HCT116 (cell line): ENCODE measurements around the gene DOCK2. TPM values are rescaled to one million over a fixed set of nuclear protein-coding genes. Genes with fewer than 3 reads are reported as not detected.

Experiments
- ATAC-seq: fragments of 200-7000 bp; cut with Tn5 transposase; 2 replicates; pipeline ENCODE4 v1.9.1; 2020; ENCODE audit warnings: mild to moderate bottlenecking, moderate library complexity
- BruUV-seq: library from RNA; stranded (reverse); fragments of 400-500 nt; replicated peaks from 2 replicates; lab custom pipeline; 2021; lab: Mats Ljungman, UMichigan
- CTCF ChIA-PET: fragments of 300-600 bp; sonication (Branson Sonifier 250); formaldehyde crosslinking; loops from one replicate; lab custom pipeline; 2021; ENCODE audit warnings: antibody characterized with exemption; lab: Charles Lee
- POLR2A ChIA-PET: fragments of 300-600, 350-600 bp; sonication (Branson Sonifier 250); formaldehyde crosslinking; loops from one replicate; lab custom pipeline; 2021; ENCODE audit warnings: antibody characterized with exemption; lab: Charles Lee
- RAD21 ChIA-PET, 2 experiments: fragments of 300-600 bp; sonication (Branson Sonifier 250); formaldehyde crosslinking; loops; one replicate each; lab custom pipeline; 2023; ENCODE audit warnings: low total read pairs in 2 of 2; ENCODE audit not compliant: uncharacterized antibody in 2 of 2, unreplicated experiment in 2 of 2, low non-redundant PET in 1 of 2; lab: Charles Lee
- DNase-seq: peaks from one replicate; pipeline ENCODE4 v3.0.0-alpha.2; 2010; ENCODE audit warnings: low read depth, low spot score
- H2AFZ ChIP-seq: fragments of 200-600 bp; shearing (Covaris generic), sonication (generic); 2 replicates; pipeline ENCODE4 v1.6.1; 2017; ENCODE audit warnings: low read depth, mixed run types, mixed read lengths, antibody characterized with exemption, low read length; ENCODE audit not compliant: poor library complexity, severe bottlenecking
- H3K27ac ChIP-seq: 2 replicates; pipeline ENCODE4 v1.5.1; 2012; ENCODE audit warnings: low read depth, low read length
- H3K27me3 ChIP-seq: fragments of 200-600 bp; sonication (generic); 2 replicates; pipeline ENCODE4 v1.6.1; 2016; ENCODE audit warnings: mixed run types, low read length, mixed read lengths; ENCODE audit not compliant: insufficient read depth
- H3K36me3 ChIP-seq, 2 experiments: fragments of 200-500 bp in 1 of 2; fragments of 200-600 bp in 1 of 2; sonication (Bioruptor generic) in 1 of 2; sonication (generic) in 1 of 2; 2 replicates each; pipeline versions ENCODE4 v1.5.1 to v1.6.1; 2014 to 2016; ENCODE audit warnings: low read length in 2 of 2, inconsistent platforms in 1 of 2, mixed read lengths in 1 of 2, mixed run types in 1 of 2; ENCODE audit not compliant: insufficient read depth in 2 of 2, control insufficient read depth in 1 of 2
- H3K4me1 ChIP-seq, 2 experiments: fragments of 200-600 bp in 1 of 2; sonication (generic) in 1 of 2; 2 replicates each; pipeline versions ENCODE4 v1.5.1 to v1.6.1; 2012 to 2017; ENCODE audit warnings: low read length in 2 of 2, inconsistent platforms in 1 of 2, mild to moderate bottlenecking in 1 of 2, mixed read lengths in 1 of 2, mixed run types in 1 of 2, moderate library complexity in 1 of 2; ENCODE audit not compliant: insufficient read depth in 2 of 2, control insufficient read depth in 1 of 2
- H3K4me2 ChIP-seq: fragments of 200-600 bp; sonication (generic); 2 replicates; pipeline ENCODE4 v1.6.1; 2017; ENCODE audit warnings: mixed run types, low read length, mixed read lengths
- H3K4me3 ChIP-seq, 2 experiments: fragments of 200-600 bp in 1 of 2; sonication (generic) in 1 of 2; replicated peaks in 1 of 2; 2 replicates each; pipeline ENCODE4 v1.5.1; 2011 to 2016; ENCODE audit warnings: low read length in 2 of 2, control low read depth in 1 of 2, low read depth in 1 of 2, mild to moderate bottlenecking in 1 of 2, mixed read lengths in 1 of 2, mixed run types in 1 of 2
- H3K79me2 ChIP-seq: fragments of 200-600 bp; sonication (generic); 2 replicates; pipeline ENCODE4 v1.6.1; 2017; ENCODE audit warnings: mild to moderate bottlenecking, mixed run types, low read length, moderate library complexity, mixed read lengths; ENCODE audit not compliant: insufficient read depth
- H3K9ac ChIP-seq: fragments of 200-600 bp; sonication (generic); 2 replicates; pipeline ENCODE4 v1.6.1; 2016; ENCODE audit warnings: low read length, mixed read lengths
- H3K9me2 ChIP-seq: fragments of 200-600 bp; sonication (generic), shearing (Covaris generic); 2 replicates; pipeline ENCODE4 v1.6.1; 2017; ENCODE audit warnings: mixed run types, mild to moderate bottlenecking, moderate library complexity; ENCODE audit not compliant: insufficient read depth
- H3K9me3 ChIP-seq, 2 experiments: fragments of 200-500 bp in 1 of 2; fragments of 200-600 bp in 1 of 2; sonication (Bioruptor generic) in 1 of 2; sonication (generic) in 1 of 2; 2 replicates each; pipeline ENCODE4 v1.6.1; 2014 to 2017; ENCODE audit warnings: low read length in 2 of 2, mixed read lengths in 2 of 2, inconsistent platforms in 1 of 2, low read depth in 1 of 2, mild to moderate bottlenecking in 1 of 2, mixed run types in 1 of 2, moderate library complexity in 1 of 2; ENCODE audit not compliant: control insufficient read depth in 1 of 2, insufficient read depth in 1 of 2
- H4K20me1 ChIP-seq: fragments of 200-600 bp; sonication (generic), shearing (Covaris generic); 2 replicates; pipeline ENCODE4 v1.6.1; 2017; ENCODE audit warnings: mixed run types, mild to moderate bottlenecking, moderate library complexity; ENCODE audit not compliant: insufficient read depth
- ATF3 ChIP-seq: IDR thresholded peaks from 2 replicates; pipeline ENCODE4 v1.6.1; 2012
- CTCF ChIP-seq, 3 experiments: fragments of 200-600 bp in 1 of 3; sonication (generic) in 1 of 3; IDR thresholded peaks in 2 of 3; conservative IDR thresholded peaks in 1 of 3; 2 replicates each; pipeline ENCODE4 v1.5.1; 2012 to 2017; ENCODE audit warnings: low read depth in 2 of 3, low read length in 2 of 3, antibody characterized with exemption in 1 of 3, borderline replicate concordance in 1 of 3, control low read depth in 1 of 3, mild to moderate bottlenecking in 1 of 3, mixed read lengths in 1 of 3, mixed run types in 1 of 3, moderate library complexity in 1 of 3; ENCODE audit not compliant: insufficient read depth in 1 of 3
- EGR1 ChIP-seq: IDR thresholded peaks from 2 replicates; pipeline ENCODE4 v1.6.1; 2012; ENCODE audit warnings: low read depth
- ELF1 ChIP-seq: IDR thresholded peaks from 2 replicates; pipeline ENCODE4 v1.6.1; 2012; ENCODE audit warnings: low read depth, borderline replicate concordance
- EZH2phosphoT487 ChIP-seq: fragments of 200-600 bp; IDR thresholded peaks from 2 replicates; pipeline ENCODE4 v1.6.1; 2018; ENCODE audit warnings: antibody characterized with exemption, borderline replicate concordance
- FOSL1 ChIP-seq: IDR thresholded peaks from 2 replicates; pipeline ENCODE4 v1.6.1; 2012; ENCODE audit warnings: low read depth
- JUND ChIP-seq: IDR thresholded peaks from 2 replicates; pipeline ENCODE4 v1.6.1; 2012
- POLR2AphosphoS5 ChIP-seq: IDR thresholded peaks from 2 replicates; pipeline ENCODE4 v1.6.1; 2011; ENCODE audit warnings: mild to moderate bottlenecking, low read depth, low read length, moderate library complexity
- RAD21 ChIP-seq: IDR thresholded peaks from 2 replicates; pipeline ENCODE4 v1.6.1; 2012; ENCODE audit warnings: low read depth, mild to moderate bottlenecking
- REST ChIP-seq: IDR thresholded peaks from 2 replicates; pipeline ENCODE4 v1.6.1; 2012; ENCODE audit warnings: low read depth
- SRF ChIP-seq: IDR thresholded peaks from 2 replicates; pipeline ENCODE4 v1.6.1; 2012; ENCODE audit warnings: low read depth
- YY1 ChIP-seq: IDR thresholded peaks from 2 replicates; pipeline ENCODE4 v1.6.1; 2011; ENCODE audit warnings: low read length, low read depth, moderate library complexity, mild to moderate bottlenecking; ENCODE audit not compliant: insufficient replicate concordance; ENCODE audit errors: extremely low read depth
- ZFX ChIP-seq: fragments of 450-650 bp; IDR thresholded peaks from 2 replicates; pipeline ENCODE4 v1.6.1; 2017
- ZNF274 ChIP-seq: fragments of 200-500 bp; sonication (Bioruptor generic); IDR thresholded peaks from 2 replicates; pipeline ENCODE4 v1.6.1; 2014; ENCODE audit warnings: mild to moderate bottlenecking, low read depth, low read length, inconsistent platforms
- intact Hi-C: fragments of 100-400 bp; cut with micrococcal nuclease; formaldehyde crosslinking; loops from 2 replicates; pipeline ENCODE4 v1.10.0; 2022
- total RNA-seq: library from RNA; stranded (reverse); gene quantifications from one replicate; pipeline ENCODE4 v1.2.1, GENCODE V29; 2021; ENCODE audit not compliant: unreplicated experiment

DOCK2 gene
- total RNA-seq, 1 experiment from 2014 or later, result 0.89 TPM

- H3K9ac ChIP-seq, result no peak overlapping the region
- H3K9me2 ChIP-seq, result no peaks in the 10 kb centered on the region
- ATAC-seq (no peak), DNase-seq (no peak)
- no peaks in the 10 kb centered on the region for H4K20me1 ChIP-seq
- TF ChIP-seq ZNF274, result no peak
- TF ChIP-seq ELF1, result no peak
- no peak for TF ChIP-seq ATF3
- TF ChIP-seq EZH2phosphoT487, result no peak
- no peak for TF ChIP-seq JUND
- no peak for TF ChIP-seq EGR1
- H2AFZ ChIP-seq, result no peak overlapping the region
- no peak overlapping the region for H3K4me2 ChIP-seq
- CTCF ChIA-PET, result no interaction called here
- H3K27ac ChIP-seq, result no peak overlapping the region
- no peaks in the 10 kb centered on the region for H3K4me1 ChIP-seq
- H3K79me2 ChIP-seq, result no peaks in the 10 kb centered on the region
- peaks cover 17% of the 10 kb centered on the region for H3K27me3 ChIP-seq
- POLR2A ChIA-PET, result no interaction called here
- RAD21 ChIA-PET, result no interaction called here
- no peak overlapping the region for H3K4me3 ChIP-seq
- no TSS peak for BruUV-seq
- no peaks in the 10 kb centered on the region for H3K9me3 ChIP-seq
- intact Hi-C loops, result no loop called here
- no peaks in the 10 kb centered on the region for H3K36me3 ChIP-seq
Measured at GRCh38 chr5:169655353-169655752, 18.3 kb downstream of the DOCK2 start.

GRCh38 chr5:169656125-169656901 is 19.2 kb downstream of the DOCK2 start:
- no peak overlapping the region for H3K27ac ChIP-seq
- no peak overlapping the region for H2AFZ ChIP-seq
- peaks cover 12% of the 10 kb centered on the region; the same call in 1 of the 2 replicates for H3K27me3 ChIP-seq
- no peaks in the 10 kb centered on the region for H3K4me1 ChIP-seq
- no peaks in the 10 kb centered on the region for H3K9me3 ChIP-seq
- BruUV-seq, result no TSS peak
- no peak overlapping the region for H3K4me2 ChIP-seq
- CTCF ChIA-PET, result no interaction called here
- intact Hi-C loops, result no loop called here
- H3K9me2 ChIP-seq, result no peaks in the 10 kb centered on the region
- RAD21 ChIA-PET, result no interaction called here
- no peaks in the 10 kb centered on the region for H3K36me3 ChIP-seq
- no peaks in the 10 kb centered on the region for H4K20me1 ChIP-seq
- no peaks in the 10 kb centered on the region for H3K79me2 ChIP-seq
- TF ChIP-seq SRF, result no peak
- no peak for TF ChIP-seq YY1
- TF ChIP-seq JUND, result no peak
- no peak for TF ChIP-seq POLR2AphosphoS5
- no peak for TF ChIP-seq ZNF274
- no peak for TF ChIP-seq FOSL1
- TF ChIP-seq ZFX, result no peak
- TF ChIP-seq RAD21, result no peak
- no peak for TF ChIP-seq CTCF (IDR thresholded peaks at IDR 0.05 in 2 of 3, conservative IDR thresholded peaks at IDR 0.05 in 1 of 3; ENCODE audit: borderline replicate concordance in 1 of 3, insufficient read depth in 1 of 3, low read depth in 2 of 3, low read length in 2 of 3)
- TF ChIP-seq REST, result no peak
- H3K9ac ChIP-seq, result no peak overlapping the region
- POLR2A ChIA-PET, result no interaction called here
- DNase-seq (no peak), ATAC-seq (no peak)
- no peak overlapping the region for H3K4me3 ChIP-seq
